Type B pancreatic cell (in vitro differentiated cells): ENCODE data around the gene COL26A1. TPM values are rescaled to one million over a fixed set of nuclear protein-coding genes. Genes with fewer than 3 reads are reported as not detected.

Experiments used
- DNase-seq: peaks from one replicate; pipeline ENCODE4 v3.0.0; 2021; ENCODE audit warnings: mixed read lengths; ENCODE audit not compliant: unreplicated experiment; ENCODE audit errors: extremely low spot score
- H3K27ac Mint-ChIP-seq: 2 replicates; pipeline ENCODE4 v1.8.0; 2021; ENCODE audit warnings: mild to moderate bottlenecking, mixed read lengths
- H3K27me3 Mint-ChIP-seq: 2 replicates; pipeline ENCODE4 v1.8.0; 2021; ENCODE audit warnings: mixed read lengths
- H3K36me3 Mint-ChIP-seq: 2 replicates; pipeline ENCODE4 v1.8.0; 2021; ENCODE audit warnings: mixed read lengths
- H3K4me1 Mint-ChIP-seq: one replicate; pipeline ENCODE4 v1.8.0; 2021; ENCODE audit warnings: mixed read lengths; ENCODE audit not compliant: unreplicated experiment
- H3K4me3 Mint-ChIP-seq: 2 replicates; pipeline ENCODE4 v1.8.0; 2021; ENCODE audit warnings: mild to moderate bottlenecking, mixed read lengths
- H3K9me3 Mint-ChIP-seq: 2 replicates; pipeline ENCODE4 v1.8.0; 2021; ENCODE audit warnings: mixed read lengths
- CTCF ChIP-seq: fragments of 200-600 bp; sonication (generic); conservative IDR thresholded peaks from 2 replicates; pipeline ENCODE4 v1.5.0; 2021; ENCODE audit warnings: antibody characterized with exemption, mild to moderate bottlenecking
- total RNA-seq: library from RNA; stranded (reverse); gene quantifications from 2 replicates; pipeline ENCODE4 v1.2.1, GENCODE V29; 2021; ENCODE audit warnings: low replicate concordance

Gene COL26A1
- total RNA-seq, 1 donor from 2014 or later, result 47.9 TPM

DNA sequence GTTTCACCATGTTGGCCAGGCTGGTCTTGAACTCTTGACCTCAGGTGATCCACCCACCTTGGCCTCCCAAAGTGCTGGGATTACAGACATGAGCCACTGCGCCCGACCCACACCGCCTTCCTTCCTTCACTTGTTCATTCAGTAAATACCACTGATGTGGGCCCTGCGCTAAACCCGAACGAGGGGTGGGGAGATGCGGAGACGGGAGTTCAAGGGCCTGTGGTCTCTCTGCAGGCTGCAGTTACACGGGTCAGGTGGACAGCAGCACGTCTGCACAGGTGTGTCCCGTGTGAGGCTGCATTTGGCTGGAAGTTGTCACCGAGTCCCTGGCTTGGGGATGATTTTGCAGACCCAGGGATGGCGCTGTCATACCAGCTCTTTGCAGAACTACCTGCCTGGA, 38.1 kb downstream of the COL26A1 start:
- Mint-ChIP-seq H3K4me3 (no peak overlapping the region), H3K27ac (peak overlapping the region; percentile 41), H3K9me3 (no peaks in the 10 kb centered on the region), H3K4me1 (peaks cover 34% of the 10 kb centered on the region), H3K27me3 (peaks cover 7% of the 10 kb centered on the region), H3K36me3 (no peaks in the 10 kb centered on the region)
- TF ChIP-seq CTCF, result no peak
- DNase-seq, result no peak

GRCh38 chr7:101401390-101402080, 38.9 kb downstream of the COL26A1 start:
- peak; percentile 34 for TF ChIP-seq CTCF
- H3K27ac Mint-ChIP-seq, result no peak overlapping the region
- H3K36me3 Mint-ChIP-seq, result no peaks in the 10 kb centered on the region
- H3K4me1 Mint-ChIP-seq, result peaks cover 38% of the 10 kb centered on the region
- H3K9me3 Mint-ChIP-seq, result no peaks in the 10 kb centered on the region
- DNase-seq, result no peak
- H3K4me3 Mint-ChIP-seq, result no peak overlapping the region
- peaks cover 7% of the 10 kb centered on the region for H3K27me3 Mint-ChIP-seq

DNA sequence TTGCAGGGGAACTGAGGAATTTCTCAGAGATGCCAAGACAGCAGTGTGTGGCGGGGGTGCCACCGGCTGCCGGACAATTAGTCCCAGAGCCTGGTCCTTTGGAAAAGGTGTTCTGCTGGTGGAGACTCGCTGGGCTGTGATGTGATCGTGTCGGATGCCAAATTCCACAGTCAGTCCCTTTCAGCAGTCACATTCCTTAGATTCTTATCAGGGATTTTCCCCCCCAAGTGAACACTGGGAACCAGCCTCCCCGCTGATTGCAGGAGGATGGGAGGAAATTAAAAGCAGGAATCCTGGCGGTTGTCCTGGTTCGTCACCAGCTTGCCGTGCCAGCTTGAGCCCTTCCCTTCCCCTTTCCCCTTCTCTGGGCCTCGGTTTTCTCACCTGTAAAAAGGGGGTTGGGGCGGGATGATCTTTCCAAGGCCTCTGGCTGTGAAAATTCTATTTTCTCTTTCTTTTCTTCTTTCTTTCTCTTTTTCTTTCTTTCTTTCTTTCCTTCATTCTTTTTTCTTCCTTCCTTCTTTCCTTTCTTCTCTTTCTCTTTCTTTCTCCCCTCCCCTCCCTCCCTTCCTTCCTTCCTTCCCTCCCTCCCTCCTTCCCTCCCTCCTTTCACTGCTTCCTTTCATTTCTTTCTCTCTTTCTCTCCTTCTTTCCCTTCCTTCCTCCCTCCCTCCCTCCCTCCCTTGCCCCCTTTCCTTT, 39.6 kb downstream of the COL26A1 start:
- H3K27ac Mint-ChIP-seq, result no peak overlapping the region
- no peak overlapping the region for H3K4me3 Mint-ChIP-seq
- no peaks in the 10 kb centered on the region for H3K36me3 Mint-ChIP-seq
- H3K9me3 Mint-ChIP-seq, result no peaks in the 10 kb centered on the region
- no peak for DNase-seq
- H3K27me3 Mint-ChIP-seq, result peaks cover 7% of the 10 kb centered on the region
- H3K4me1 Mint-ChIP-seq, result peaks cover 38% of the 10 kb centered on the region
- TF ChIP-seq CTCF, result peak; percentile 4

- Mint-ChIP-seq H3K27me3 (peaks cover 7% of the 10 kb centered on the region), H3K9me3 (no peaks in the 10 kb centered on the region), H3K4me3 (no peak overlapping the region), H3K36me3 (peaks cover under 1% of the 10 kb centered on the region), H3K4me1 (peaks cover 38% of the 10 kb centered on the region), H3K27ac (no peak overlapping the region)
- no peak for TF ChIP-seq CTCF
- no peak for DNase-seq
Measured at GRCh38 chr7:101402835-101403234, 40.2 kb downstream of the COL26A1 start.

GRCh38 chr7:101405474-101406067, 42.9 kb downstream of the COL26A1 start:
- Mint-ChIP-seq H3K4me3 (no peak overlapping the region), H3K27ac (no peak overlapping the region), H3K36me3 (peaks cover 14% of the 10 kb centered on the region)

More at GRCh38 chr7:101405474-101406067, 42.9 kb downstream of the COL26A1 start:
- peaks cover 12% of the 10 kb centered on the region for H3K9me3 Mint-ChIP-seq
- peaks cover 4% of the 10 kb centered on the region for H3K27me3 Mint-ChIP-seq
- peaks cover 24% of the 10 kb centered on the region for H3K4me1 Mint-ChIP-seq
- DNase-seq, result no peak
- TF ChIP-seq CTCF, result no peak
